MCF 10A (cell line): ENCODE results near the gene SLC25A48. TPM values are rescaled to one million over a fixed set of nuclear protein-coding genes. Genes with fewer than 3 reads are reported as not detected.

Experiments
- BruUV-seq: library from RNA; stranded (reverse); fragments of 400-500 nt; replicated peaks from 2 replicates; lab custom pipeline; 2021; lab: Mats Ljungman, UMichigan
- CTCF ChIA-PET: fragments of 300-600 bp; sonication (Branson Sonifier 250); formaldehyde crosslinking; extraction: SDS; loops from one replicate; lab custom pipeline; 2021; ENCODE audit warnings: antibody characterized with exemption, inconsistent platforms; lab: Yijun Ruan, JAX
- POLR2A ChIA-PET: fragments of 300-600, 350-650 bp; sonication (Branson Sonifier 250); formaldehyde crosslinking; extraction: SDS; loops from one replicate; lab custom pipeline; 2020; ENCODE audit warnings: antibody characterized with exemption, inconsistent platforms; lab: Yijun Ruan, JAX
- DNase-seq: peaks from one replicate; pipeline ENCODE4 v3.0.0-alpha.2; 2018; ENCODE audit not compliant: unreplicated experiment
- H3K27ac Mint-ChIP-seq: one replicate; pipeline ENCODE4 v1.8.0; 2022; ENCODE audit warnings: mild to moderate bottlenecking, low read depth, mixed read lengths; ENCODE audit not compliant: unreplicated experiment
- H3K27me3 Mint-ChIP-seq: one replicate; pipeline ENCODE4 v1.8.0; 2022; ENCODE audit warnings: mixed read lengths; ENCODE audit not compliant: insufficient read depth, unreplicated experiment
- H3K36me3 Mint-ChIP-seq: one replicate; pipeline ENCODE4 v1.8.0; 2022; ENCODE audit warnings: mild to moderate bottlenecking, moderate library complexity, mixed read lengths; ENCODE audit not compliant: insufficient read depth, unreplicated experiment
- H3K4me1 Mint-ChIP-seq: one replicate; pipeline ENCODE4 v1.8.0; 2022; ENCODE audit warnings: mixed read lengths; ENCODE audit not compliant: insufficient read depth, unreplicated experiment
- H3K4me3 Mint-ChIP-seq: one replicate; pipeline ENCODE4 v1.8.0; 2022; ENCODE audit warnings: mild to moderate bottlenecking, moderate library complexity, mixed read lengths; ENCODE audit not compliant: unreplicated experiment
- H3K9me3 Mint-ChIP-seq: one replicate; pipeline ENCODE4 v1.8.0; 2022; ENCODE audit warnings: mixed read lengths; ENCODE audit not compliant: unreplicated experiment
- intact Hi-C: fragments of 100-400 bp; cut with micrococcal nuclease; formaldehyde crosslinking; loops from 2 replicates; pipeline ENCODE4 v1.14.1; 2022
- microRNA-seq: library from miRNA; unstranded; fragments of <30 nt; microRNA quantifications from one replicate; pipeline ENCODE4 v1.2.0, GENCODE V29; 2022
- total RNA-seq: library from RNA; stranded (reverse); gene quantifications from 2 replicates; pipeline ENCODE4 v1.2.3, GENCODE V29; 2022
- TF ChIP-seq, protein P1 (sequence below): fragments of 200-600 bp; IDR thresholded peaks from one replicate; pipeline ENCODE4 v1.8.0; 2022; ENCODE audit warnings: antibody characterized with exemption, mild to moderate bottlenecking; ENCODE audit not compliant: unreplicated experiment

SLC25A48 gene
- total RNA-seq, 1 experiment from 2014 or later = not detected

- peaks cover 34% of the 10 kb centered on the region for H3K27me3 Mint-ChIP-seq
- H3K27ac Mint-ChIP-seq = no peak overlapping the region
- POLR2A ChIA-PET = interaction anchor here (0.5 to 3.2 kb wide), 14 partner anchors 16 to 222 kb away, joined by 3 to 14 read pairs (median 4); partner anchors contain the start of gene TGFBI
- BruUV-seq = no TSS peak
- no peaks in the 10 kb centered on the region for H3K36me3 Mint-ChIP-seq
- TF ChIP-seq, protein P1, sequence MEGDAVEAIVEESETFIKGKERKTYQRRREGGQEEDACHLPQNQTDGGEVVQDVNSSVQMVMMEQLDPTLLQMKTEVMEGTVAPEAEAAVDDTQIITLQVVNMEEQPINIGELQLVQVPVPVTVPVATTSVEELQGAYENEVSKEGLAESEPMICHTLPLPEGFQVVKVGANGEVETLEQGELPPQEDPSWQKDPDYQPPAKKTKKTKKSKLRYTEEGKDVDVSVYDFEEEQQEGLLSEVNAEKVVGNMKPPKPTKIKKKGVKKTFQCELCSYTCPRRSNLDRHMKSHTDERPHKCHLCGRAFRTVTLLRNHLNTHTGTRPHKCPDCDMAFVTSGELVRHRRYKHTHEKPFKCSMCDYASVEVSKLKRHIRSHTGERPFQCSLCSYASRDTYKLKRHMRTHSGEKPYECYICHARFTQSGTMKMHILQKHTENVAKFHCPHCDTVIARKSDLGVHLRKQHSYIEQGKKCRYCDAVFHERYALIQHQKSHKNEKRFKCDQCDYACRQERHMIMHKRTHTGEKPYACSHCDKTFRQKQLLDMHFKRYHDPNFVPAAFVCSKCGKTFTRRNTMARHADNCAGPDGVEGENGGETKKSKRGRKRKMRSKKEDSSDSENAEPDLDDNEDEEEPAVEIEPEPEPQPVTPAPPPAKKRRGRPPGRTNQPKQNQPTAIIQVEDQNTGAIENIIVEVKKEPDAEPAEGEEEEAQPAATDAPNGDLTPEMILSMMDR = no peak
- H3K4me3 Mint-ChIP-seq = no peak overlapping the region
- H3K4me1 Mint-ChIP-seq = no peaks in the 10 kb centered on the region
- DNase-seq = no peak
- intact Hi-C loops = no loop called here
- H3K9me3 Mint-ChIP-seq = no peaks in the 10 kb centered on the region
- CTCF ChIA-PET = interaction anchor here (0.6 to 8.9 kb wide), 11 partner anchors 7 to 275 kb away, joined by 3 to 75 read pairs (median 4); no protein-coding TSS in a partner anchor
These were observed 102.9 kb downstream of the SLC25A48 start for GRCh38 chr5:135937245-135937911.

Small RNA genes within 50 kb of the gene (microRNA-seq; reads per million reads assigned to microRNA genes)
- gene MIR5692C1 = not detected

Other genes with a start within 250 kb of the SLC25A48 start
- not detected in 2 replicates for gene IL9, start 61.2 kb downstream of the SLC25A48 start, total RNA-seq
- not detected in 2 replicates for gene LECT2, start 120.3 kb downstream of the SLC25A48 start, total RNA-seq
- gene TGFBI, start 194.3 kb downstream of the SLC25A48 start, total RNA-seq = 623 and 892 TPM in 2 replicates